GM15510 (cell line): ENCODE data around the gene MEOX1.

Experiments used
- POLR2A ChIP-seq: IDR thresholded peaks from 3 replicates; pipeline ENCODE4 v1.6.1; 2011; ENCODE audit warnings: borderline replicate concordance; ENCODE audit not compliant: insufficient read length; ENCODE audit errors: extremely low read depth

Gene MEOX1

GRCh38 chr17:43619705-43620104 lies 42.0 kb downstream of the MEOX1 start:
- no peak for TF ChIP-seq POLR2A

GRCh38 chr17:43618276-43618675 lies 43.4 kb downstream of the MEOX1 start:
- no peak for TF ChIP-seq POLR2A

GRCh38 chr17:43616852-43617251 lies 44.9 kb downstream of the MEOX1 start:
- TF ChIP-seq POLR2A, result no peak

GRCh38 chr17:43616421-43616820 lies 45.3 kb downstream of the MEOX1 start:
- no peak for TF ChIP-seq POLR2A

GRCh38 chr17:43616029-43616351 lies 45.7 kb downstream of the MEOX1 start:
- no peak for TF ChIP-seq POLR2A

- no peak for TF ChIP-seq POLR2A
Measured at GRCh38 chr17:43615330-43616028, 46.2 kb downstream of the MEOX1 start.

- TF ChIP-seq POLR2A, result no peak
Measured at GRCh38 chr17:43614561-43614960, 47.2 kb downstream of the MEOX1 start.

- TF ChIP-seq POLR2A, result no peak
Measured at GRCh38 chr17:43613917-43614316, 47.8 kb downstream of the MEOX1 start.

GRCh38 chr17:43612515-43612914 lies 49.2 kb downstream of the MEOX1 start:
- no peak for TF ChIP-seq POLR2A

- TF ChIP-seq POLR2A, result no peak
Measured at GRCh38 chr17:43611230-43611969, 50.3 kb downstream of the MEOX1 start.

- TF ChIP-seq POLR2A, result no peak
Measured at GRCh38 chr17:43609613-43610385, 51.9 kb downstream of the MEOX1 start.

GRCh38 chr17:43608313-43608712 lies 53.4 kb downstream of the MEOX1 start:
- no peak for TF ChIP-seq POLR2A

- no peak for TF ChIP-seq POLR2A
Measured at GRCh38 chr17:43604549-43604948, 57.2 kb downstream of the MEOX1 start.

GRCh38 chr17:43603321-43603720 lies 58.4 kb downstream of the MEOX1 start:
- TF ChIP-seq POLR2A, result no peak

- TF ChIP-seq POLR2A, result no peak
Measured at GRCh38 chr17:43601280-43602039, 60.3 kb downstream of the MEOX1 start.
